ENCODE results near the gene TENM4.

Gene TENM4

GRCh38 chr11:79054636-79055035 is 386.2 kb downstream of the TENM4 start:
- no peak for DNase-seq (ENCODE audit: low read depth)

- DNase-seq (ENCODE audit: low read depth) = no peak
These were observed 388.3 kb downstream of the TENM4 start for GRCh38 chr11:79052544-79052943.

GRCh38 chr11:79050786-79051185 is 390.0 kb downstream of the TENM4 start:
- DNase-seq (ENCODE audit: low read depth) = no peak

- no peak for DNase-seq (ENCODE audit: low read depth)
These were observed 391.1 kb downstream of the TENM4 start for GRCh38 chr11:79049741-79050179.

- DNase-seq (ENCODE audit: low read depth) = no peak
These were observed 392.9 kb downstream of the TENM4 start for GRCh38 chr11:79047980-79048379.

- DNase-seq (ENCODE audit: low read depth) = no peak
These were observed 393.5 kb downstream of the TENM4 start for GRCh38 chr11:79047321-79047720.

- DNase-seq (ENCODE audit: low read depth) = no peak
These were observed 394.5 kb downstream of the TENM4 start for GRCh38 chr11:79046366-79046765.

GRCh38 chr11:79045800-79046304 is 395.0 kb downstream of the TENM4 start:
- no peak for DNase-seq (ENCODE audit: low read depth)

GRCh38 chr11:79045018-79045799 is 395.6 kb downstream of the TENM4 start:
- DNase-seq (ENCODE audit: low read depth) = no peak

GRCh38 chr11:79044201-79044600 is 396.6 kb downstream of the TENM4 start:
- DNase-seq (ENCODE audit: low read depth) = no peak

- no peak for DNase-seq (ENCODE audit: low read depth)
These were observed 397.1 kb downstream of the TENM4 start for GRCh38 chr11:79043726-79044125.

- DNase-seq (ENCODE audit: low read depth) = no peak
These were observed 398.0 kb downstream of the TENM4 start for GRCh38 chr11:79042824-79043223.

- DNase-seq (ENCODE audit: low read depth) = no peak
These were observed 400.5 kb downstream of the TENM4 start for GRCh38 chr11:79040348-79040747.

GRCh38 chr11:79039122-79039521 is 401.7 kb downstream of the TENM4 start:
- DNase-seq (ENCODE audit: low read depth) = no peak

GRCh38 chr11:79035881-79036280 is 404.9 kb downstream of the TENM4 start:
- no peak for DNase-seq (ENCODE audit: low read depth)

- DNase-seq (ENCODE audit: low read depth) = no peak
These were observed 407.0 kb downstream of the TENM4 start for GRCh38 chr11:79033833-79034232.

- DNase-seq (ENCODE audit: low read depth) = no peak
These were observed 410.4 kb downstream of the TENM4 start for GRCh38 chr11:79030448-79030847.

GRCh38 chr11:79028225-79028624 is 412.6 kb downstream of the TENM4 start:
- no peak for DNase-seq (ENCODE audit: low read depth)

- DNase-seq (ENCODE audit: low read depth) = no peak
These were observed 413.9 kb downstream of the TENM4 start for GRCh38 chr11:79026803-79027445.

GRCh38 chr11:79025622-79026021 is 415.2 kb downstream of the TENM4 start:
- no peak for DNase-seq (ENCODE audit: low read depth)

- no peak for DNase-seq (ENCODE audit: low read depth)
These were observed 415.7 kb downstream of the TENM4 start for GRCh38 chr11:79025097-79025496.

- no peak for DNase-seq (ENCODE audit: low read depth)
These were observed 418.6 kb downstream of the TENM4 start for GRCh38 chr11:79022265-79022664.

- no peak for DNase-seq (ENCODE audit: low read depth)
These were observed 419.2 kb downstream of the TENM4 start for GRCh38 chr11:79021601-79022000.
